ENCODE results near the gene FAM163B.
"Not testable (repeated sequence)": the region's sequence is repeated elsewhere in the genome, so short reads cannot be mapped to it uniquely, and the experiment has no call there.

The FAM163B gene

GRCh38 chr9:133639613-133640012, 30.4 kb upstream of the FAM163B start:
- no peak for DNase-seq

DNA sequence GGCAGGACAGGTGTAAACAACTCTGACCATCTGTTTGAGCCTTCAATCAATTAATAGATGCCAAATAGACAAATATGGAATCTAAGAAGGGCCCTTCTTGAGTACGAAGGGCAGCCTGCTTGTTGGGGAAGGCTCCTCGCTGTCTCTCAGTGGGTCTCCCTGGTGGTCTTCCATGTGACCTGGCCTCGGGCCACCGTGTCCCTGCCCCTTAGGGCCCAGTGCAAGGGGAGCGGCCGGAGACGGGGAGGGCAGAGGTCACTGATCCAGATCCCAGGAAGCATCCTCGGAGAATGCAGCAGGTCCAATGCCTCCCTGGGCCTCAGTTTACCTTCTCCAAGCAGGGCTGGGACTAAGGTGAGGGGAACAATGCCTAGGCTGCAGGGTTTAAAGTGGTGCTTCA, 29.5 kb upstream of the FAM163B start:
- DNase-seq, result no peak

DNA sequence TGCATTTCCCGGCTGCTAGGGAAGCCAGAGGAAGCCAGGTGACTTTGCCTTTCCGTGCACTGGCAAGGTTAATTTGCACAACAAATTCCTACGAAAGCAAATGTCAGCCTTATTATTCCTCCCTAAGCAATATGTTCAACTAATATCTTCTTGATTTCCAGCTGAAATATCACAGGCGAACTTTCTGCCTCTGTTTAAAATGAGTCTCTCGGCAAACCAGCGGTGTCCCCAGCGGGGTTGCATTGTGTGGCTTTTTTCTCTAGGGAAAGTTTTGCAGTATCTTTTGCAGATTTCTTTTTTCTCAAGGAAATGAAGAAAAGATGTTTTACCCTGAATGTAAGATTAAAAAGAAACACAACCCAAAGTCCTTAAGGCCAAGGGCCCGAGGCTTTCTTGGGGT, 28.9 kb upstream of the FAM163B start:
- DNase-seq, result no peak

DNA sequence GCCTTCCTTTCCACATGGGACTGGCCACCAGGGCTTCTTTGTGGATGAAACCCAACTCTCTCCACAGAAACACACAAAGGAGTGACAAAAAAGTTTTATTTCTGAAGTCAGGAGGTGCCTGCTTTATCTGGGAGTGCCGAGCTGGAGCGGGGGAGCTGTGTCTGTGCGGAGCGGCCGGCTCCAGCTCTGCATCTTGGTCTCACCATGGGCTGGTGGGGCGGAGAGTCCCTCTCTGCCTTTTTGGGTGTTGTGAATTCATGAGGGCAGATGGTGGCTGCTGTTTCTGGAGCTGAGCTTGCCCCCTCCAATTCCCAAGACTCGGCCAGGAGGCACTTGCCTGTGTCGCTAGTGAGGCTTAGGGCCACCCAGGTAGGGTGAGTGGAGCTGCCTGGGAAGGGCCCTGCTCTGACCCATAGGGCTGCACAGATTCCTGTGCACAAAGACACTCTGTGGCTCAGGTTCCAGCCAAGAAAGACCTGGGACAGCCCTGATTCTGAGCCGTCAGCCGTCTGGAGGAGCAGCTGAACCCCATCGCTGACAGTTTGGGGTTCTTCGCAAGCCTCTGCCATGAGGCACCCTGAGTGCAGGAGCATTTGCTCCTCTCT, 28.4 kb upstream of the FAM163B start:
- no peak for DNase-seq

DNA sequence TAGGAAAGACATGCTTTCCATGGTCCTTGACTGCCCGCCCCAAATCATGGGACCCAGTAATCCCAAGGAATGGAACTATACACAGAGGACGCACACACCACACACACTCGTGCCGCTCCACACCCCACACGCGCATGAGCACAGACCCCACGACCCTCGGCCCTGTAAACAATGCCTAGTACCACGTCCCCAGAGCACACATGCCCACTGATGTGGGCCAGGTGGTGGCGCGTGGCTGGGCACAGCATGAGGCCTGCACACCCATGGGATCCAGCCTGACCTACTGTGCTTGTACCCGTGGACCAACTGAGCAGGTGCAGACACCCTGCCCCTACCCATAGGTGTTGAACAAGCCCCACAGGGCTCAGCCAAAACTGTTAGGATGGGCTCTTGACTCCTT, 27.7 kb upstream of the FAM163B start:
- DNase-seq, result no peak

GRCh38 chr9:133635533-133636531, 26.6 kb upstream of the FAM163B start, which contains the start of gene DBH:
Gene DBH, plus strand, starts transcription at chr9:133636363. Its CDS starts 9 bp downstream, at chr9:133636372.
- no peak for DNase-seq

GRCh38 chr9:133635098-133635497, 25.9 kb upstream of the FAM163B start:
- no peak for DNase-seq

- no peak for DNase-seq
Measured at GRCh38 chr9:133634081-133634691, 25.0 kb upstream of the FAM163B start.

- no peak for DNase-seq
Measured at GRCh38 chr9:133633681-133634080, 24.5 kb upstream of the FAM163B start.

DNA sequence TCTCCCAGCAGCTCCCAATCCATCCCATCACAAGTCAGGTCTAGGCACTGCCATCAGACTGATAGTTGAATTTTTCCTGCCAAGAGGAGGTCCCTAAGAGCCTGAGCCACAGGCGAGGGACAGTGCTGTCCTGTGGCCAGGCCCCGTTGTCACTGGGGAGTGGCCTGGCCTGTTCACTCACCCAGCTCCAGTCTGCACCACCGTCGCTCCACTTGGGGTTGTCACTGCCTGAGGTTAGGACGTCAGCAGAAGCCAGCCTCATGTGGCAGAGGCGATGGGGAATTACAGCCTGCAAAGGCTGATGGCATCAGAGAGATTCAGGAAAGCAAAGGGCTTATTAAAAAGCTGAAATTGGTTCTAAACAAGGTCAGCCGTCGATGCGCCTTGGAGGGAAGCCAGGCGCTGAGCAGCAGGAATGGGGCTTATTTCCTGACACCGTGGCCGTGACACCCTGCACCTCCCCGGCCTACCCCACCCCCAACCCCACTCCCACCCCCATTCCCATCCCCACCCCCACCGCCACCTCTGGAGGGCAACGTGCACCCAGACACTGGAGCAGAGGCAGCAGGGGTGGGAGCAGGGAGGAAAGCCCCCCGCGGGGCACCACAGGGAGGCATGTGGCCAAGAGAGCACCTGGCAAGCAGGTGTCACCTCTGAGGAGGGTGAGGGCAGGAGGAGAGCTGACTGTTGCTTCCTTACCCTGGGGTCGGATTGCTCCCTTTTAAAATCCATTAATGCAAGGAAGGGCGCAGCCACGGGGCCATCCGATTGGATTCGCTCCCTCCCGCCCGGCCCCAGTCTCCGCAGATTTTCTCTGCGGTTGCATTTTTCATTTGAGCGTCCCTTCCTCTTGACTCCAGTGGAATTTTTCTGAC, 23.9 kb upstream of the FAM163B start:
- DNase-seq, result no peak

DNA sequence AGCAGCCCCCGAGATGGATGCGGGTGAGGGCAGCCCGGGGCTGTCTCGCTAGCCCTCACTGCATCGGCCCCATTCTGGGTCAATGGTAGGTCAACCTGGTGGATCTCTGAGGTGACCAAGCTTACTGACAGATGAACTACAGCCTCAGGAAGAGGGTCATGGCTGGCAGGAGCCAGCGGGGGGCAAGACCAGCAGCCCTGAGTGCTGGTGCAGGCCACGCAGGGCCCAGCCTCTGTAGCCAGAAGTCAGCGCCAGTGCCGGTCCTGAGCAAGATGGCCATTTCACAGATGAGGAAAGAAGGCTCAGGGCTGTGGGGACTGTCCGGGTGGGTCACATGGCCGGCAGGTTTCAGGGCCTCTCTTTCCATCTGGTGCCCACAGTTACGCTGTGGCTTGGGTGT, 21.9 kb upstream of the FAM163B start:
- no peak for DNase-seq

GRCh38 chr9:133629221-133630110, 20.3 kb upstream of the FAM163B start:
- DNase-seq, result no peak

DNA sequence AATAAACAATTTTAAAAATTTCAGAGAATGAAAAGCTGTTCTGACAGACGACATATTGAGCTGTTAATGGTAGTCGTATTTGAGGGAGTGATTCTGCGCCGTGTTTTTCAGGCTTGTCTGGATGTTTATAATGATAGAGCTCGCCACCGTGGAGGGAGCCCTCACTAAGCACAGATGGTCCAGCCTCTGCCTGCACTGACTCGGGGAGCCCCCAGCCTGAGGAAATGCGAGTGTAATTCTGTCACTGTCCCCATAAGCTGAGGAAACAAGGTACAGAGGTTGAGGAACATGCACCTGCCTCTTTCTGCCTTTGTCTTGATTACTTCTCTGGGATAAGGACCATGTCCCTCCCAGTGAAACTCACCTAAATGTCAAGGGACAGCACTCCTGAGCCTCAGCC, 19.6 kb upstream of the FAM163B start:
- no peak for DNase-seq

DNA sequence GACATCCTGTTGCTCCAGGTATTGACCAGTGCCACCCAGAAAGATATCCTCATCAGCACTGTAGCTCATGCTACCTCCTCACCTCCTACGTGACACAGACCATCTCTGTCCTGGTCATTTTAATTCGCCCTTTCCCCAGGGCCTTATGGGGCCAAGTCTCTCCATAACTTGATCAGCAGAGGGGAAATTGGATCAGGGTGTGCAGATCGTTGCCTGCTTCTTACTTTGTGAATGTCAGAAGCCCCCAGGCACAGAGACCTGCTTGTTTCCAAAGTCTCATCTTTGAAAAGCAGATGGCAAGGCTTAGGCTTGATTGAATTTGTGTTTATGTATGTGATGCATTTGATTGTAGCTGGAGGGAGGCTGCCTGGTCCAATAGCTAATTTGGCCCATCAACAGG, 18.2 kb upstream of the FAM163B start:
- no peak for DNase-seq

GRCh38 chr9:133626008-133626407, 16.8 kb upstream of the FAM163B start:
- not testable (repeated sequence) for DNase-seq

DNA sequence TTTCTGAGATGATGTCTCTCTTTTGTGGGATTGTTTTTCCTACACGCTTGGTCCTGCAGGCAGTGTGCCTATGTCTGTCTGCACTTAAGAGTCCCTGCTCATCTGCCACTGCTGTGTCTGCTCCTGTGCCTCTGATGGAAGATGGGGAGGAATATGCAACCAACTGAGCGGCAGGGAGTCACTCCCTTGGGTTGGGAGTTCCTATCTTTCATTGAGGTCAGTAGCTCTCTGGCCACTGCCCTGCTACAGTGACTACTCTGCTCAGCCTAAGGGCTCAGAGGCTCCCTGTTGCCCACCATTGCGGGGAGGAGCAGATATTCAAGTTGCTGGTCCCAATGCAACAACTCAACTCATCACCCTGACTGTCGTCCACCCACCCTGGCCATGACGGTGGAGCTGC, 13.4 kb upstream of the FAM163B start:
- no peak for DNase-seq

GRCh38 chr9:133621725-133622267, 12.6 kb upstream of the FAM163B start:
- no peak for DNase-seq

DNA sequence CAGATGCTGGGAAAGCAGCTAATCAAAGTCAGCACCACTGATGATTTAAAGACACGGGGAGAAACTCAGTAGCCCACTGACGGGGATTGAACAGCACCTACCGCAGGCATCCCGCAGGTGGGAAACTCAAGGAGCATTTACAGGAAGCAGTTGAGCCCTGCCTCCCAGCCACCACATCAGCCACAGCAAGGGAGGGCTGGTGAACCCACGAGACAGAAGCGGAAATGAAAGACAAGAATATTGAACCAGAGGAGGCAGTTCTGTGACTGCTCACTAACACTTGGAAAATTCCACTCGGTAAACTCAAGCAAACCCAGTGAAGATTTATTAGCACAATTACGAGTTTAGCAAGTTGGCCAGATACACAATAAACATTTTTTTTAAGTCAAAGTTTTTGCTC, 10.6 kb upstream of the FAM163B start:
- no peak for DNase-seq

- no peak for DNase-seq
Measured at GRCh38 chr9:133618726-133619125, 9.5 kb upstream of the FAM163B start.

GRCh38 chr9:133616643-133617405, 7.6 kb upstream of the FAM163B start:
- no peak for DNase-seq
